Neutrophil (primary cell): ENCODE measurements around the gene CD2AP.
"Not testable (repeated sequence)": the region's sequence is repeated elsewhere in the genome, so short reads cannot be mapped to it uniquely, and the experiment has no call there.

Experiments used
- H3K27ac ChIP-seq: fragments of 200-600 bp; sonication (generic); 2 replicates; pipeline ENCODE4 v1.5.1; 2016; ENCODE audit warnings: mild to moderate bottlenecking, moderate library complexity
- H3K27me3 ChIP-seq: fragments of 200-600 bp; sonication (generic); 2 replicates; pipeline ENCODE4 v1.6.0; 2016; ENCODE audit warnings: mild to moderate bottlenecking
- H3K36me3 ChIP-seq: fragments of 200-600 bp; sonication (generic); 2 replicates; pipeline ENCODE4 v1.5.1; 2017
- H3K4me1 ChIP-seq, 2 experiments: fragments of 200-600 bp in 1 of 2; sonication (generic) in 1 of 2; 1 replicate in 1 of 2; 2 replicates in 1 of 2; pipeline versions ENCODE4 v1.5.1 to v1.6.1; 2013 to 2016; ENCODE audit warnings: low read depth in 1 of 2, low read length in 1 of 2, mild to moderate bottlenecking in 1 of 2, moderate library complexity in 1 of 2; ENCODE audit not compliant: control insufficient read depth in 1 of 2, insufficient read depth in 1 of 2
- H3K4me3 ChIP-seq, 2 experiments: fragments of 200-600 bp in 1 of 2; sonication (generic) in 1 of 2; 1 replicate in 1 of 2; 2 replicates in 1 of 2; pipeline ENCODE4 v1.5.1; 2013 to 2016; ENCODE audit warnings: low read depth in 1 of 2, low read length in 1 of 2, mild to moderate bottlenecking in 1 of 2, moderate library complexity in 1 of 2
- H3K9me3 ChIP-seq: fragments of 200-600 bp; sonication (generic); 2 replicates; pipeline ENCODE4 v1.5.1; 2016
- TF ChIP-seq, protein P1 (sequence below): fragments of 200-600 bp; sonication (generic); IDR thresholded peaks from 2 replicates; pipeline ENCODE4 v1.5.1; 2016; ENCODE audit warnings: antibody characterized with exemption

The CD2AP gene

GRCh38 chr6:47634210-47635047, 156.8 kb downstream of the CD2AP start:
- no peaks in the 10 kb centered on the region for H3K36me3 ChIP-seq
- no peaks in the 10 kb centered on the region for H3K27me3 ChIP-seq
- H3K4me1 ChIP-seq: no peaks in the 10 kb centered on the region
- H3K9me3 ChIP-seq: no peaks in the 10 kb centered on the region
- no peak overlapping the region for H3K4me3 ChIP-seq
- no peak overlapping the region for H3K27ac ChIP-seq
- TF ChIP-seq, protein P1, sequence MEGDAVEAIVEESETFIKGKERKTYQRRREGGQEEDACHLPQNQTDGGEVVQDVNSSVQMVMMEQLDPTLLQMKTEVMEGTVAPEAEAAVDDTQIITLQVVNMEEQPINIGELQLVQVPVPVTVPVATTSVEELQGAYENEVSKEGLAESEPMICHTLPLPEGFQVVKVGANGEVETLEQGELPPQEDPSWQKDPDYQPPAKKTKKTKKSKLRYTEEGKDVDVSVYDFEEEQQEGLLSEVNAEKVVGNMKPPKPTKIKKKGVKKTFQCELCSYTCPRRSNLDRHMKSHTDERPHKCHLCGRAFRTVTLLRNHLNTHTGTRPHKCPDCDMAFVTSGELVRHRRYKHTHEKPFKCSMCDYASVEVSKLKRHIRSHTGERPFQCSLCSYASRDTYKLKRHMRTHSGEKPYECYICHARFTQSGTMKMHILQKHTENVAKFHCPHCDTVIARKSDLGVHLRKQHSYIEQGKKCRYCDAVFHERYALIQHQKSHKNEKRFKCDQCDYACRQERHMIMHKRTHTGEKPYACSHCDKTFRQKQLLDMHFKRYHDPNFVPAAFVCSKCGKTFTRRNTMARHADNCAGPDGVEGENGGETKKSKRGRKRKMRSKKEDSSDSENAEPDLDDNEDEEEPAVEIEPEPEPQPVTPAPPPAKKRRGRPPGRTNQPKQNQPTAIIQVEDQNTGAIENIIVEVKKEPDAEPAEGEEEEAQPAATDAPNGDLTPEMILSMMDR: no peak

GRCh38 chr6:47646689-47647088, 169.1 kb downstream of the CD2AP start:
- Histone ChIP-seq H3K4me1 (no peaks in the 10 kb centered on the region), H3K9me3 (no peaks in the 10 kb centered on the region), H3K4me3 (no peak overlapping the region), H3K27me3 (no peaks in the 10 kb centered on the region), H3K27ac (no peak overlapping the region), H3K36me3 (no peaks in the 10 kb centered on the region)
- TF ChIP-seq, protein P1: no peak

DNA sequence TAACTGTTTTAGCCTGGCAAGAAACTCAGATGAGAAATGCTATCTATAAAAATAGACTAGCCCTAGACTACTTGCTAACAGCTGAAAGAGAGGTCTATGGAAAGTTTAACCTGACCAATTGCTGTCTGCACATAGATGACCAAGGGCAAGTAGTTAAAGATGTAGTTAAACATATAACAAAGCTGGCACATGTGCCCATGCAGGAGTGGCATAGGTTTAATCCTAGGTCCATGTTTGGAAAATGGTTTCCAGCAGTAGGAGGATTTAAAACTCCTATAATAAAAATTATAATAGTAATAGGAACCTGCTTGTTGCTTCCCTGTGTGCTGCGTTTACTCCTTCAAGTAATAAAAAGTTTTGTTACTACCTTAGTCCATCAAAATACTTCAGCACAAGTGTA, 169.6 kb downstream of the CD2AP start:
- no peaks in the 10 kb centered on the region for H3K4me1 ChIP-seq
- H3K36me3 ChIP-seq: no peaks in the 10 kb centered on the region
- TF ChIP-seq, protein P1: no peak

GRCh38 chr6:47647626-47648025, 170.0 kb downstream of the CD2AP start:
- H3K36me3 ChIP-seq, H3K4me3 ChIP-seq, H3K4me1 ChIP-seq, H3K27ac ChIP-seq, H3K9me3 ChIP-seq, H3K27me3 ChIP-seq: not testable (repeated sequence)

More for the DNA sequence above, 169.6 kb downstream of the CD2AP start:
- Histone ChIP-seq H3K9me3 (no peaks in the 10 kb centered on the region), H3K4me3 (no peak overlapping the region), H3K27ac (no peak overlapping the region), H3K27me3 (no peaks in the 10 kb centered on the region)

- no peaks in the 10 kb centered on the region for H3K36me3 ChIP-seq
- H3K27ac ChIP-seq: no peak overlapping the region
- no peaks in the 10 kb centered on the region for H3K27me3 ChIP-seq
- TF ChIP-seq, protein P1: no peak
- H3K4me1 ChIP-seq: no peaks in the 10 kb centered on the region
- H3K4me3 ChIP-seq: no peak overlapping the region
- H3K9me3 ChIP-seq: no peaks in the 10 kb centered on the region
Measured at GRCh38 chr6:47648031-47648430, 170.4 kb downstream of the CD2AP start.

DNA sequence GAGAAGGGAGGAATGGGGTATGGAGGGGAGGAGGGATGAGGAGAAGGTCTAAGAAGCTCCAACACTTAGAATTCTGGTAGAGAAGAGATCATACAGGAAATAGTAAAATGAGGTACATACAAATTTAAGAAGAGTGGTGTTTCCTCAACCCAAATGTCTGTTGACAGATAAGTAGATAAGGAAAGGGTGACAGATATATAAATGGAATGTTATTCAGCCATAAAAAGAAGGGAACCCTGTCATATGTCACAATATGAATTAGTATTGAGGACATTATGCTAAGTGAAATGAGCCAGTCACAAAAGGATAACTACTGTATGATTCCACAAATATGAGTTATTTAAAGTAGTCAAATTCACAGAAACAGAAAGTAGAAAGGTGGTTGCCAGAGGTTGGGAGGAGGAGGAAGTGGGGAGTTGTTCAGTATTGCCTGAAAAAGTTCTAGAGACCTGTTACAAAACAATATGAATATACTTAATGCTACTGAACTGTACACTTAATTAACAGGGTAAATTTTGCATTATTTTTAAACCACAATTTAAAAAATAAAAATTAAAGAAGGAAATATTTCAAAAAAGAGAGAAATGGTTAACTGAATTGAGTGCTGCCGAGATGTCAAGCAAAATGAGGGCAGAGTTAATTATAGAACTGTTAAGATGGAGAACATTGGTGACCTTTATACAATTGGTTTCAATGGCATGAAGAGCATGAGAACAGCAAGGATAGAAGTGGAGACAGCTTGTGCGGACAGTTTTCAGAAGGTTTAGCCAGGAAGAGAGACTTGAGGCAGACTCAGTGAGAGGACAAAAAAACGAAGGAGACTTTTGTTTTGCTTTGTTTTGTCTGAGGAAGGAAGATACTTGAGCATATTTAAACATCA, 173.2 kb downstream of the CD2AP start:
- Histone ChIP-seq H3K4me1 (no peaks in the 10 kb centered on the region), H3K27ac (no peak overlapping the region), H3K27me3 (no peaks in the 10 kb centered on the region), H3K4me3 (no peak overlapping the region), H3K9me3 (no peaks in the 10 kb centered on the region), H3K36me3 (no peaks in the 10 kb centered on the region)
- TF ChIP-seq, protein P1: no peak
